ENCODE data around the gene TMEM17. TPM values are rescaled to one million over a fixed set of nuclear protein-coding genes. Genes with fewer than 3 reads are reported as not detected.

The TMEM17 gene
- total and polyA plus RNA-seq, 2 donors (not counting 3 experiments of a cell fraction or from before 2014, with no cell fraction given), result 0.91 to 2.0 TPM

GRCh38 chr2:62498739-62499138, 7.3 kb downstream of the TMEM17 start:
- Histone ChIP-seq H3K9me3 (replicated peaks; ENCODE audit: control insufficient read depth, insufficient read depth, low read length) (no peaks in the 10 kb centered on the region), H3K79me2 (ENCODE audit: control insufficient read depth, insufficient read depth, low read length) (no peaks in the 10 kb centered on the region), H3K9me1 (replicated peaks; ENCODE audit: control insufficient read depth, extremely low read depth, insufficient read depth, low read length) (no peaks in the 10 kb centered on the region), H3K4me2 (ENCODE audit: insufficient read depth, low read length) (no peak overlapping the region), H3K9ac (replicated peaks; ENCODE audit: extremely low read depth, insufficient read depth, low read length) (no peak overlapping the region), H3K27me3 (ENCODE audit: control insufficient read depth in 2 of 2, insufficient read depth in 2 of 2, low read length in 2 of 2) (no peaks in the 10 kb centered on the region), H3K4me1 (ENCODE audit: control insufficient read depth, extremely low read depth, insufficient read depth, low read length) (no peaks in the 10 kb centered on the region), H4K20me1 (replicated peaks; ENCODE audit: control insufficient read depth, extremely low read depth, insufficient read depth, low read length) (no peaks in the 10 kb centered on the region), H3K4me3 (replicated peaks in 1 of 3; ENCODE audit: insufficient read depth in 1 of 3, low read depth in 1 of 3, low read length in 3 of 3) (no peak overlapping the region), H2AFZ (ENCODE audit: low read depth, low read length) (no peak overlapping the region), H3K36me3 (ENCODE audit: control insufficient read depth in 2 of 2, extremely low read depth in 1 of 2, insufficient read depth in 2 of 2, low read length in 2 of 2) (no peaks in the 10 kb centered on the region), H3K27ac (ENCODE audit: insufficient read depth, low read depth, low read length) (no peak overlapping the region)
- intact Hi-C loops (cut with micrococcal nuclease) (no loop called here), dilution Hi-C loops (cut with MboI; ENCODE audit: extremely low pct_ligation_motif_present, low sequenced_read_pairs) (no loop called here)
- POLR2A ChIA-PET, result no interaction called here
- DNase-seq (ENCODE audit: low read depth, low spot score) (no peak), FAIRE-seq (no peak)
- CTCF ChIA-PET, result no interaction called here
- BruUV-seq (replicated peaks), result no TSS peak
- TF ChIP-seq MYC (IDR thresholded peaks at IDR 0.05; ENCODE audit: low read depth, low read length) (no peak), POLR2AphosphoS5 (IDR thresholded peaks at IDR 0.05; ENCODE audit: insufficient read depth, low read depth, low read length) (no peak), JUN (IDR thresholded peaks at IDR 0.05; ENCODE audit: borderline replicate concordance, insufficient read depth, insufficient read length, low read depth) (no peak), GATA2 (IDR thresholded peaks at IDR 0.05; ENCODE audit: insufficient read depth, insufficient read length, low read depth, low read length) (no peak)

- ChIA-PET CTCF (interaction anchor here (1.4 kb wide), 1 partner anchor 39 kb away, joined by 4 read pairs; no protein-coding TSS in a partner anchor), POLR2A (no interaction called here)
- Histone ChIP-seq H2AFZ (ENCODE audit: low read depth, low read length) (no peak overlapping the region), H3K9ac (replicated peaks; ENCODE audit: extremely low read depth, insufficient read depth, low read length) (no peak overlapping the region), H3K27me3 (ENCODE audit: control insufficient read depth in 2 of 2, insufficient read depth in 2 of 2, low read length in 2 of 2) (no peaks in the 10 kb centered on the region), H3K4me1 (ENCODE audit: control insufficient read depth, extremely low read depth, insufficient read depth, low read length) (no peaks in the 10 kb centered on the region), H4K20me1 (replicated peaks; ENCODE audit: control insufficient read depth, extremely low read depth, insufficient read depth, low read length) (no peaks in the 10 kb centered on the region), H3K9me3 (replicated peaks; ENCODE audit: control insufficient read depth, insufficient read depth, low read length) (no peaks in the 10 kb centered on the region), H3K36me3 (ENCODE audit: control insufficient read depth in 2 of 2, extremely low read depth in 1 of 2, insufficient read depth in 2 of 2, low read length in 2 of 2) (no peaks in the 10 kb centered on the region), H3K4me2 (ENCODE audit: insufficient read depth, low read length) (no peak overlapping the region), H3K27ac (ENCODE audit: insufficient read depth, low read depth, low read length) (no peak overlapping the region), H3K79me2 (ENCODE audit: control insufficient read depth, insufficient read depth, low read length) (no peaks in the 10 kb centered on the region), H3K9me1 (replicated peaks; ENCODE audit: control insufficient read depth, extremely low read depth, insufficient read depth, low read length) (no peaks in the 10 kb centered on the region), H3K4me3 (replicated peaks in 1 of 3; ENCODE audit: insufficient read depth in 1 of 3, low read depth in 1 of 3, low read length in 3 of 3) (no peak overlapping the region)
- no peak for DNase-seq (ENCODE audit: low read depth, low spot score)
- dilution Hi-C loops (cut with MboI; ENCODE audit: extremely low pct_ligation_motif_present, low sequenced_read_pairs) (no loop called here), intact Hi-C loops (cut with micrococcal nuclease) (no loop called here)
- BruUV-seq (replicated peaks), result no TSS peak
- FAIRE-seq, result no peak
- TF ChIP-seq POLR2AphosphoS5 (IDR thresholded peaks at IDR 0.05; ENCODE audit: insufficient read depth, low read depth, low read length) (no peak), GATA2 (IDR thresholded peaks at IDR 0.05; ENCODE audit: insufficient read depth, insufficient read length, low read depth, low read length) (no peak), MAX (IDR thresholded peaks at IDR 0.05; ENCODE audit: insufficient read depth, insufficient read length) (no peak), MYC (IDR thresholded peaks at IDR 0.05; ENCODE audit: low read depth, low read length) (no peak), POLR2A (IDR thresholded peaks at IDR 0.05; ENCODE audit: low read depth, low read length) (no peak), FOS (IDR thresholded peaks at IDR 0.05; ENCODE audit: borderline replicate concordance, insufficient read depth, low read length) (no peak), EZH2 (IDR thresholded peaks at IDR 0.05; ENCODE audit: borderline replicate concordance, low read depth, low read length, severe bottlenecking) (no peak), JUN (IDR thresholded peaks at IDR 0.05; ENCODE audit: borderline replicate concordance, insufficient read depth, insufficient read length, low read depth) (no peak)
- TF ChIP-seq, protein P1, sequence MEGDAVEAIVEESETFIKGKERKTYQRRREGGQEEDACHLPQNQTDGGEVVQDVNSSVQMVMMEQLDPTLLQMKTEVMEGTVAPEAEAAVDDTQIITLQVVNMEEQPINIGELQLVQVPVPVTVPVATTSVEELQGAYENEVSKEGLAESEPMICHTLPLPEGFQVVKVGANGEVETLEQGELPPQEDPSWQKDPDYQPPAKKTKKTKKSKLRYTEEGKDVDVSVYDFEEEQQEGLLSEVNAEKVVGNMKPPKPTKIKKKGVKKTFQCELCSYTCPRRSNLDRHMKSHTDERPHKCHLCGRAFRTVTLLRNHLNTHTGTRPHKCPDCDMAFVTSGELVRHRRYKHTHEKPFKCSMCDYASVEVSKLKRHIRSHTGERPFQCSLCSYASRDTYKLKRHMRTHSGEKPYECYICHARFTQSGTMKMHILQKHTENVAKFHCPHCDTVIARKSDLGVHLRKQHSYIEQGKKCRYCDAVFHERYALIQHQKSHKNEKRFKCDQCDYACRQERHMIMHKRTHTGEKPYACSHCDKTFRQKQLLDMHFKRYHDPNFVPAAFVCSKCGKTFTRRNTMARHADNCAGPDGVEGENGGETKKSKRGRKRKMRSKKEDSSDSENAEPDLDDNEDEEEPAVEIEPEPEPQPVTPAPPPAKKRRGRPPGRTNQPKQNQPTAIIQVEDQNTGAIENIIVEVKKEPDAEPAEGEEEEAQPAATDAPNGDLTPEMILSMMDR (IDR thresholded peaks at IDR 0.05; ENCODE audit: extremely low read depth in 1 of 2, insufficient read depth in 1 of 2, low read depth in 1 of 2, low read length in 2 of 2), result no peak
Observed at GRCh38 chr2:62495761-62496160, 10.2 kb downstream of the TMEM17 start.
